Measurements from ENCODE around the gene MEIKIN. TPM values are rescaled to one million over a fixed set of nuclear protein-coding genes. Genes with fewer than 3 reads are reported as not detected.

MEIKIN gene
- total and polyA plus RNA-seq, 2 experiments from 2014 or later = not detected

DNA sequence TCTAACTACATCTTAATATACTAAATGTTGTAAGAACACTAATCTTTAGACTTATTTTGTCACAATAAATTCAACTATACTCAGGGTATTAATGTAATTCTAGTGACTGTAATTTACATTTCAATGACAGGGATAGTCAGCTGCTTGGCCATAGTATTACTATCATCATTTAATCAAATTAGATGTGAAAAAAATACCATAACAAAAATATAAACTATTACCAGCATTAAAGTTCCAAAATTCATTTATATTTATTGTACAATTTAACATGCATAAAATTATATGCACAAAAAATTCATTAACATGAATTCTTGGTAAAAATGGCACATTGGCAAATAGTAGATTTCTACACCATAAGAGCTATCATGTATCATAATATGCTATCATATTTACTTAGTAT is 177.6 kb downstream of the MEIKIN start (continued):
- TF ChIP-seq, protein P1, sequence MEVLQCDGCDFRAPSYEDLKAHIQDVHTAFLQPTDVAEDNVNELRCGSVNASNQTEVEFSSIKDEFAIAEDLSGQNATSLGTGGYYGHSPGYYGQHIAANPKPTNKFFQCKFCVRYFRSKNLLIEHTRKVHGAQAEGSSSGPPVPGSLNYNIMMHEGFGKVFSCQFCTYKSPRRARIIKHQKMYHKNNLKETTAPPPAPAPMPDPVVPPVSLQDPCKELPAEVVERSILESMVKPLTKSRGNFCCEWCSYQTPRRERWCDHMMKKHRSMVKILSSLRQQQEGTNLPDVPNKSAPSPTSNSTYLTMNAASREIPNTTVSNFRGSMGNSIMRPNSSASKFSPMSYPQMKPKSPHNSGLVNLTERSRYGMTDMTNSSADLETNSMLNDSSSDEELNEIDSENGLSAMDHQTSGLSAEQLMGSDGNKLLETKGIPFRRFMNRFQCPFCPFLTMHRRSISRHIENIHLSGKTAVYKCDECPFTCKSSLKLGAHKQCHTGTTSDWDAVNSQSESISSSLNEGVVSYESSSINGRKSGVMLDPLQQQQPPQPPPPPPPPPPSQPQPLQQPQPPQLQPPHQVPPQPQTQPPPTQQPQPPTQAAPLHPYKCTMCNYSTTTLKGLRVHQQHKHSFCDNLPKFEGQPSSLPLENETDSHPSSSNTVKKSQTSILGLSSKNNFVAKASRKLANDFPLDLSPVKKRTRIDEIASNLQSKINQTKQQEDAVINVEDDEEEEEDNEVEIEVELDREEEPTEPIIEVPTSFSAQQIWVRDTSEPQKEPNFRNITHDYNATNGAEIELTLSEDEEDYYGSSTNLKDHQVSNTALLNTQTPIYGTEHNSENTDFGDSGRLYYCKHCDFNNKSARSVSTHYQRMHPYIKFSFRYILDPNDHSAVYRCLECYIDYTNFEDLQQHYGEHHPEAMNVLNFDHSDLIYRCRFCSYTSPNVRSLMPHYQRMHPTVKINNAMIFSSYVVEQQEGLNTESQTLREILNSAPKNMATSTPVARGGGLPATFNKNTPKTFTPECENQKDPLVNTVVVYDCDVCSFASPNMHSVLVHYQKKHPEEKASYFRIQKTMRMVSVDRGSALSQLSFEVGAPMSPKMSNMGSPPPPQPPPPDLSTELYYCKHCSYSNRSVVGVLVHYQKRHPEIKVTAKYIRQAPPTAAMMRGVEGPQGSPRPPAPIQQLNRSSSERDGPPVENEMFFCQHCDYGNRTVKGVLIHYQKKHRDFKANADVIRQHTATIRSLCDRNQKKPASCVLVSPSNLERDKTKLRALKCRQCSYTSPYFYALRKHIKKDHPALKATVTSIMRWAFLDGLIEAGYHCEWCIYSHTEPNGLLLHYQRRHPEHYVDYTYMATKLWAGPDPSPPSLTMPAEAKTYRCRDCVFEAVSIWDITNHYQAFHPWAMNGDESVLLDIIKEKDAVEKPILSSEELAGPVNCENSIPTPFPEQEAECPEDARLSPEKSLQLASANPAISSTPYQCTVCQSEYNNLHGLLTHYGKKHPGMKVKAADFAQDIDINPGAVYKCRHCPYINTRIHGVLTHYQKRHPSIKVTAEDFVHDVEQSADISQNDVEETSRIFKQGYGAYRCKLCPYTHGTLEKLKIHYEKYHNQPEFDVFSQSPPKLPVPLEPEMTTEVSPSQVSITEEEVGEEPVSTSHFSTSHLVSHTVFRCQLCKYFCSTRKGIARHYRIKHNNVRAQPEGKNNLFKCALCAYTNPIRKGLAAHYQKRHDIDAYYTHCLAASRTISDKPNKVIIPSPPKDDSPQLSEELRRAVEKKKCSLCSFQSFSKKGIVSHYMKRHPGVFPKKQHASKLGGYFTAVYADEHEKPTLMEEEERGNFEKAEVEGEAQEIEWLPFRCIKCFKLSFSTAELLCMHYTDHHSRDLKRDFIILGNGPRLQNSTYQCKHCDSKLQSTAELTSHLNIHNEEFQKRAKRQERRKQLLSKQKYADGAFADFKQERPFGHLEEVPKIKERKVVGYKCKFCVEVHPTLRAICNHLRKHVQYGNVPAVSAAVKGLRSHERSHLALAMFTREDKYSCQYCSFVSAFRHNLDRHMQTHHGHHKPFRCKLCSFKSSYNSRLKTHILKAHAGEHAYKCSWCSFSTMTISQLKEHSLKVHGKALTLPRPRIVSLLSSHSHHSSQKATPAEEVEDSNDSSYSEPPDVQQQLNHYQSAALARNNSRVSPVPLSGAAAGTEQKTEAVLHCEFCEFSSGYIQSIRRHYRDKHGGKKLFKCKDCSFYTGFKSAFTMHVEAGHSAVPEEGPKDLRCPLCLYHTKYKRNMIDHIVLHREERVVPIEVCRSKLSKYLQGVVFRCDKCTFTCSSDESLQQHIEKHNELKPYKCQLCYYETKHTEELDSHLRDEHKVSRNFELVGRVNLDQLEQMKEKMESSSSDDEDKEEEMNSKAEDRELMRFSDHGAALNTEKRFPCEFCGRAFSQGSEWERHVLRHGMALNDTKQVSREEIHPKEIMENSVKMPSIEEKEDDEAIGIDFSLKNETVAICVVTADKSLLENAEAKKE (CRISPR knock-in tag; IDR thresholded peaks at IDR 0.05) = no peak
- TF ChIP-seq, protein P2, sequence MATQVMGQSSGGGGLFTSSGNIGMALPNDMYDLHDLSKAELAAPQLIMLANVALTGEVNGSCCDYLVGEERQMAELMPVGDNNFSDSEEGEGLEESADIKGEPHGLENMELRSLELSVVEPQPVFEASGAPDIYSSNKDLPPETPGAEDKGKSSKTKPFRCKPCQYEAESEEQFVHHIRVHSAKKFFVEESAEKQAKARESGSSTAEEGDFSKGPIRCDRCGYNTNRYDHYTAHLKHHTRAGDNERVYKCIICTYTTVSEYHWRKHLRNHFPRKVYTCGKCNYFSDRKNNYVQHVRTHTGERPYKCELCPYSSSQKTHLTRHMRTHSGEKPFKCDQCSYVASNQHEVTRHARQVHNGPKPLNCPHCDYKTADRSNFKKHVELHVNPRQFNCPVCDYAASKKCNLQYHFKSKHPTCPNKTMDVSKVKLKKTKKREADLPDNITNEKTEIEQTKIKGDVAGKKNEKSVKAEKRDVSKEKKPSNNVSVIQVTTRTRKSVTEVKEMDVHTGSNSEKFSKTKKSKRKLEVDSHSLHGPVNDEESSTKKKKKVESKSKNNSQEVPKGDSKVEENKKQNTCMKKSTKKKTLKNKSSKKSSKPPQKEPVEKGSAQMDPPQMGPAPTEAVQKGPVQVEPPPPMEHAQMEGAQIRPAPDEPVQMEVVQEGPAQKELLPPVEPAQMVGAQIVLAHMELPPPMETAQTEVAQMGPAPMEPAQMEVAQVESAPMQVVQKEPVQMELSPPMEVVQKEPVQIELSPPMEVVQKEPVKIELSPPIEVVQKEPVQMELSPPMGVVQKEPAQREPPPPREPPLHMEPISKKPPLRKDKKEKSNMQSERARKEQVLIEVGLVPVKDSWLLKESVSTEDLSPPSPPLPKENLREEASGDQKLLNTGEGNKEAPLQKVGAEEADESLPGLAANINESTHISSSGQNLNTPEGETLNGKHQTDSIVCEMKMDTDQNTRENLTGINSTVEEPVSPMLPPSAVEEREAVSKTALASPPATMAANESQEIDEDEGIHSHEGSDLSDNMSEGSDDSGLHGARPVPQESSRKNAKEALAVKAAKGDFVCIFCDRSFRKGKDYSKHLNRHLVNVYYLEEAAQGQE (IDR thresholded peaks at IDR 0.05; ENCODE audit: unreplicated experiment) = no peak
- TF ChIP-seq, protein P3, sequence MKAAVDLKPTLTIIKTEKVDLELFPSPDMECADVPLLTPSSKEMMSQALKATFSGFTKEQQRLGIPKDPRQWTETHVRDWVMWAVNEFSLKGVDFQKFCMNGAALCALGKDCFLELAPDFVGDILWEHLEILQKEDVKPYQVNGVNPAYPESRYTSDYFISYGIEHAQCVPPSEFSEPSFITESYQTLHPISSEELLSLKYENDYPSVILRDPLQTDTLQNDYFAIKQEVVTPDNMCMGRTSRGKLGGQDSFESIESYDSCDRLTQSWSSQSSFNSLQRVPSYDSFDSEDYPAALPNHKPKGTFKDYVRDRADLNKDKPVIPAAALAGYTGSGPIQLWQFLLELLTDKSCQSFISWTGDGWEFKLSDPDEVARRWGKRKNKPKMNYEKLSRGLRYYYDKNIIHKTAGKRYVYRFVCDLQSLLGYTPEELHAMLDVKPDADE (IDR thresholded peaks at IDR 0.05) = no peak
- no peak for TF ChIP-seq ZNF114 (CRISPR knock-in tag; IDR thresholded peaks at IDR 0.05)

DNA sequence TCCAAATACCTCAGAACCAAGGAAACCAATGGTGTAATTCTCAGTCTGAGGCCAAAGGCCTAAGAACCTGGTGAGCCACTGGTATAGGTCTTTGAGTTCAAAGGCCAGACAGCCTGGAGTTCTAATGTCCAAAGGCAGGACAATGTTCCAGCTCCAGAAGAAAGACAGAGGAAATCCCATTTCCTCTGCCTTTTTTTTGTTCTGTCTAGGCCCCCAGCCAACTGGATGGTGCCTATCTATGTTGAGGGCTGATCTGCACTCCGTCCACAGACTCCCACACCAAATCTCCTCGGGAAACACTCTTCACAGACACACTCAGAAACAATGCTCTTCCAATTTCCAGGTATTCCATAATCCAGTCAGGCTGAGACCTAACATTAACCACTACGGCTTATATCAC is 178.8 kb downstream of the MEIKIN start:
- Histone ChIP-seq H3K27ac (ENCODE audit: low read depth) (no peak overlapping the region), H3F3A (replicated peaks; ENCODE audit: low read depth) (no peaks in the 10 kb centered on the region), H3K4me3 (no peak overlapping the region), H3K9me2 (ENCODE audit: insufficient read depth) (no peaks in the 10 kb centered on the region), H3K4me1 (ENCODE audit: insufficient read depth) (no peaks in the 10 kb centered on the region), H3K79me2 (replicated peaks; ENCODE audit: insufficient read depth) (peaks cover 90% of the 10 kb centered on the region), H3K4me2 (no peak overlapping the region), H4K20me1 (replicated peaks; ENCODE audit: insufficient read depth) (peaks cover 20% of the 10 kb centered on the region), H3K27me3 (ENCODE audit: insufficient read depth) (no peaks in the 10 kb centered on the region), H2AFZ (no peak overlapping the region), H3K36me3 (ENCODE audit: insufficient read depth) (no peaks in the 10 kb centered on the region)
- Mint-ChIP-seq H3K27me3 (ENCODE audit: insufficient read depth, low read depth, poor library complexity) (no peaks in the 10 kb centered on the region), H3K9me3 (peaks cover 3% of the 10 kb centered on the region; the same call in 1 of the 3 replicates), H3K4me3 (no peak overlapping the region), H3K36me3 (ENCODE audit: low read depth) (peaks cover 18% of the 10 kb centered on the region; the same call in 2 of the 3 replicates), H3K4me1 (no peaks in the 10 kb centered on the region), H3K27ac (no peak overlapping the region; the same call in 1 of the 2 replicates)
- DNase-seq (ENCODE audit: low spot score) = no peak
- ATAC-seq = no peak
- no peak for TF ChIP-seq POLR2AphosphoS5 (IDR thresholded peaks at IDR 0.05; ENCODE audit: low read depth)
